PC-9 (cell line): ENCODE results near the gene TMEM167A. TPM values are rescaled to one million over a fixed set of nuclear protein-coding genes. Genes with fewer than 3 reads are reported as not detected.

ENCODE experiments used
- BruUV-seq: library from RNA; stranded (reverse); fragments of 400-500 nt; replicated peaks from 2 replicates; lab custom pipeline; 2021; lab: Mats Ljungman, UMichigan
- CTCF ChIA-PET: fragments of 300-600 bp; sonication (Branson Sonifier 250); formaldehyde crosslinking; loops from one replicate; lab custom pipeline; 2022; ENCODE audit warnings: antibody characterized with exemption; lab: Charles Lee
- POLR2A ChIA-PET: fragments of 300-600 bp; sonication (Branson Sonifier 250); formaldehyde crosslinking; loops from one replicate; lab custom pipeline; 2022; ENCODE audit warnings: antibody characterized with exemption; ENCODE audit not compliant: unreplicated experiment; lab: Charles Lee
- DNase-seq, 2 experiments: peaks; one replicate each; pipeline versions ENCODE4 v3.0.0 to v3.0.0-alpha.2; 2015 to 2022; ENCODE audit warnings: mixed read lengths in 1 of 2
- H2AFZ ChIP-seq: fragments of 200-600 bp; sonication (generic); 2 replicates; pipeline ENCODE4 v1.8.1; 2017; ENCODE audit warnings: antibody characterized with exemption
- H3F3A ChIP-seq: fragments of 200-600 bp; sonication (generic); 2 replicates; pipeline ENCODE4 v1.8.1; 2017; ENCODE audit warnings: antibody characterized with exemption, mild to moderate bottlenecking, low read depth; ENCODE audit not compliant: insufficient read depth
- H3K27ac ChIP-seq: fragments of 200-600 bp; sonication (generic); 2 replicates; pipeline ENCODE4 v1.6.1; 2016; ENCODE audit warnings: mixed run types
- H3K27me3 ChIP-seq: fragments of 200-600 bp; sonication (generic); 2 replicates; pipeline ENCODE4 v1.6.1; 2016; ENCODE audit warnings: low read depth, mixed run types; ENCODE audit not compliant: insufficient read depth
- H3K36me3 ChIP-seq: fragments of 200-600 bp; sonication (generic); 2 replicates; pipeline ENCODE4 v1.6.1; 2016; ENCODE audit warnings: low read depth, mixed run types
- H3K4me1 ChIP-seq: fragments of 200-600 bp; sonication (generic); replicated peaks from 2 replicates; pipeline ENCODE4 v1.6.1; 2016; ENCODE audit warnings: mixed run types; ENCODE audit not compliant: insufficient read depth
- H3K4me2 ChIP-seq: fragments of 200-600 bp; sonication (generic); 2 replicates; pipeline ENCODE4 v1.6.1; 2017; ENCODE audit warnings: mixed run types
- H3K4me3 ChIP-seq: fragments of 200-600 bp; sonication (generic); 2 replicates; pipeline ENCODE4 v1.6.1; 2016; ENCODE audit warnings: mixed run types
- H3K79me2 ChIP-seq: fragments of 200-600 bp; sonication (generic); 2 replicates; pipeline ENCODE4 v1.6.1; 2017; ENCODE audit warnings: low read depth, mixed run types
- H3K9me2 ChIP-seq: fragments of 200-600 bp; sonication (generic); 2 replicates; pipeline ENCODE4 v1.8.1; 2017; ENCODE audit warnings: mild to moderate bottlenecking; ENCODE audit not compliant: insufficient read depth
- H3K9me3 ChIP-seq: fragments of 200-600 bp; sonication (generic); 2 replicates; pipeline ENCODE4 v1.8.1; 2016; ENCODE audit warnings: low read depth; ENCODE audit not compliant: insufficient read depth
- H4K20me1 ChIP-seq: fragments of 200-600 bp; sonication (generic); 2 replicates; pipeline ENCODE4 v1.8.1; 2017; ENCODE audit not compliant: insufficient read depth
- EZH2 ChIP-seq: fragments of 200-600 bp; sonication (generic); IDR thresholded peaks from 2 replicates; pipeline ENCODE4 v1.8.0; 2017; ENCODE audit warnings: antibody characterized with exemption, low read depth
- intact Hi-C: fragments of 100-400 bp; cut with micrococcal nuclease; formaldehyde crosslinking; loops from one replicate; pipeline ENCODE4 v1.10.0; 2022; ENCODE audit not compliant: unreplicated experiment
- total RNA-seq: library from RNA; stranded (reverse); gene quantifications from 2 replicates; pipeline ENCODE4 v1.2.3, GENCODE V29; 2021
- TF ChIP-seq, protein P1 (sequence below): fragments of 200-600 bp; sonication (generic); conservative IDR thresholded peaks from 2 replicates; pipeline ENCODE4 v1.6.1; 2017; ENCODE audit warnings: mixed run types, antibody characterized with exemption, mild to moderate bottlenecking, moderate library complexity

TMEM167A gene
- total RNA-seq, 1 experiment from 2014 or later = 82.7 TPM

- no peak for DNase-seq
- POLR2A ChIA-PET = no interaction called here
- CTCF ChIA-PET = no interaction called here
- Histone ChIP-seq H3F3A (no peaks in the 10 kb centered on the region), H2AFZ (no peak overlapping the region), H3K4me3 (no peak overlapping the region), H3K9me2 (no peaks in the 10 kb centered on the region), H3K4me1 (no peaks in the 10 kb centered on the region), H4K20me1 (peaks cover 26% of the 10 kb centered on the region), H3K36me3 (peaks cover 33% of the 10 kb centered on the region), H3K9me3 (no peaks in the 10 kb centered on the region), H3K27ac (no peak overlapping the region), H3K4me2 (no peak overlapping the region), H3K27me3 (no peaks in the 10 kb centered on the region), H3K79me2 (peaks cover 24% of the 10 kb centered on the region; the same call in 1 of the 2 replicates)
- BruUV-seq = no TSS peak
- TF ChIP-seq, protein P1, sequence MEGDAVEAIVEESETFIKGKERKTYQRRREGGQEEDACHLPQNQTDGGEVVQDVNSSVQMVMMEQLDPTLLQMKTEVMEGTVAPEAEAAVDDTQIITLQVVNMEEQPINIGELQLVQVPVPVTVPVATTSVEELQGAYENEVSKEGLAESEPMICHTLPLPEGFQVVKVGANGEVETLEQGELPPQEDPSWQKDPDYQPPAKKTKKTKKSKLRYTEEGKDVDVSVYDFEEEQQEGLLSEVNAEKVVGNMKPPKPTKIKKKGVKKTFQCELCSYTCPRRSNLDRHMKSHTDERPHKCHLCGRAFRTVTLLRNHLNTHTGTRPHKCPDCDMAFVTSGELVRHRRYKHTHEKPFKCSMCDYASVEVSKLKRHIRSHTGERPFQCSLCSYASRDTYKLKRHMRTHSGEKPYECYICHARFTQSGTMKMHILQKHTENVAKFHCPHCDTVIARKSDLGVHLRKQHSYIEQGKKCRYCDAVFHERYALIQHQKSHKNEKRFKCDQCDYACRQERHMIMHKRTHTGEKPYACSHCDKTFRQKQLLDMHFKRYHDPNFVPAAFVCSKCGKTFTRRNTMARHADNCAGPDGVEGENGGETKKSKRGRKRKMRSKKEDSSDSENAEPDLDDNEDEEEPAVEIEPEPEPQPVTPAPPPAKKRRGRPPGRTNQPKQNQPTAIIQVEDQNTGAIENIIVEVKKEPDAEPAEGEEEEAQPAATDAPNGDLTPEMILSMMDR = no peak
- no peak for TF ChIP-seq EZH2
- intact Hi-C loops = no loop called here
These were observed 18.5 kb downstream of the TMEM167A start for GRCh38 chr5:83058726-83059125.

DNA sequence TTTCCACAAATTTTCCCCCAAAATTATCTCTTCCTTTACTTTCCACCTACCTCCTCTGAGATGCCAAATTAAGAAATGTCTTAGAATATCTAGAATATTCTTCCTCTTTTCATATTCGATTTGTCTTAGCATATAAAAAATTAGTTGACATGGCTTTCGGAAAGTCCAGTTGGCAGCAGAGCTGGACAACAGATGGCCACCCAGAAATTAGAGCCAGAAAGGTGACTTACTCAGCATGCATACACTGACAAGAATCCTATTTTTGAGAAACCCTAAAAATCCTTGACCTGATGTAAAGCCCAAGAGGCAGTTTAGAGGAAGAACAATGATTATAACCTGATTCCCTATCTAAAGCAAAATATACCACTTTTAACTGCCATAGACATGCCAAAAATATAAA lies 22.0 kb downstream of the TMEM167A start:
- BruUV-seq = no TSS peak
- Histone ChIP-seq H3K4me1 (no peaks in the 10 kb centered on the region), H3K36me3 (peaks cover 19% of the 10 kb centered on the region), H3K27me3 (no peaks in the 10 kb centered on the region), H2AFZ (no peak overlapping the region), H3K4me2 (no peak overlapping the region), H4K20me1 (no peaks in the 10 kb centered on the region), H3K4me3 (no peak overlapping the region), H3F3A (no peaks in the 10 kb centered on the region), H3K79me2 (no peaks in the 10 kb centered on the region), H3K9me2 (no peaks in the 10 kb centered on the region), H3K27ac (no peak overlapping the region), H3K9me3 (no peaks in the 10 kb centered on the region)
- ChIA-PET CTCF (no interaction called here), POLR2A (no interaction called here)
- intact Hi-C loops = no loop called here
- no peak for DNase-seq
- TF ChIP-seq, protein P1 = no peak
- no peak for TF ChIP-seq EZH2

DNA sequence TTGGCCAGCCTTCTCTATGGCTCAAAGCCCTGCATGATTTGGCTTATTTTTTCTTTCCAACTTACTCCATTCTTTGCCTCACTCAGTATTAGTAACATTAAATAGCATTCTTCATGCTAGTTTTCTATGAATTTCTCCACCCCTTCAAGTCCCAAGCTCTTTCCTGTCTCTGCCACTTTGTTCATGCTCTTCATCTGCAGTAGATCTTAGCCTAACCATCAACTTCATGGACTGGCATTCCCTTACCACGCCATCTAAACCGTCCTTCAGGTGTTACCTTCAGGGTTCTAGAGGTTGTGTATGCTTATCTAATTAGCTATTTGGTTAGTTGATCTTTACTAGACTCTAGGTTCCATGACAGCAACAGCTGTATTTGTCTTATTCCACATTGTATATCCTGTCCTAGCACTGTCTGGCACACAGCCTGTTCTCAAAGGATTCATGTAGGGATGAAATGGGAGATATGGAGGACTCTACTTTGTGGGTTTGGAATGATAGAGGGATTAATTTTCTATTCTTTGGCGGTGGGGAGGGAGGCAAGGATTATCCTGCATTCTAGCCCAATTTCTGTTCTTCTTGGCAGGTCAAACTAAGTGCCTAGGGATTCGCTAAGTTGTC lies 26.4 kb downstream of the TMEM167A start:
- no peak for TF ChIP-seq EZH2
- TF ChIP-seq, protein P1 = no peak
- Histone ChIP-seq H4K20me1 (no peaks in the 10 kb centered on the region), H3K9me2 (no peaks in the 10 kb centered on the region), H3K27me3 (no peaks in the 10 kb centered on the region), H3K4me1 (no peaks in the 10 kb centered on the region), H3K4me3 (no peak overlapping the region), H3K4me2 (no peak overlapping the region), H3K79me2 (no peaks in the 10 kb centered on the region), H3F3A (no peaks in the 10 kb centered on the region), H3K9me3 (no peaks in the 10 kb centered on the region), H3K36me3 (peaks cover 4% of the 10 kb centered on the region; the same call in 1 of the 2 replicates), H2AFZ (no peak overlapping the region), H3K27ac (no peak overlapping the region)
- CTCF ChIA-PET = no interaction called here
- POLR2A ChIA-PET = no interaction called here
- DNase-seq = no peak
- BruUV-seq = no TSS peak
- intact Hi-C loops = no loop called here
